Liver (tissue), 3 donors: ENCODE measurements around the gene GRID1.

ENCODE experiments used
- FOXA1 ChIP-seq: IDR thresholded peaks from 2 replicates; pipeline ENCODE4 v1.6.1; 2016; ENCODE audit warnings: antibody characterized with exemption
- GABPA ChIP-seq, 2 donors: IDR thresholded peaks in 1 of 2; conservative IDR thresholded peaks in 1 of 2; 2 replicates each; pipeline ENCODE4 v1.6.1; 2016; ENCODE audit warnings: antibody characterized with exemption in 2 of 2, mild to moderate bottlenecking in 1 of 2, moderate library complexity in 1 of 2
- HNF4G ChIP-seq: IDR thresholded peaks from 2 replicates; pipeline ENCODE4 v1.6.1; 2016; ENCODE audit warnings: antibody characterized with exemption
- RAD21 ChIP-seq, 2 donors: IDR thresholded peaks; 2 replicates each; pipeline ENCODE4 v1.6.1; 2016; ENCODE audit warnings: antibody characterized with exemption in 2 of 2, mild to moderate bottlenecking in 2 of 2
- TAF1 ChIP-seq: conservative IDR thresholded peaks from 2 replicates; pipeline ENCODE4 v1.6.1; 2016; ENCODE audit warnings: antibody characterized with exemption, mild to moderate bottlenecking
- YY1 ChIP-seq: IDR thresholded peaks from 2 replicates; pipeline ENCODE4 v1.6.1; 2016; ENCODE audit warnings: antibody characterized with exemption, mild to moderate bottlenecking
- ZBTB33 ChIP-seq: IDR thresholded peaks from 2 replicates; pipeline ENCODE4 v1.6.1; 2016; ENCODE audit warnings: antibody characterized with exemption
- TF ChIP-seq, protein P1 (sequence below): fragments of 150-350 bp; IDR thresholded peaks from 2 replicates; pipeline ENCODE4 v1.5.1; 2017; ENCODE audit warnings: improper control_type of control experiment, low read depth, low read length; ENCODE audit not compliant: missing input control
- TF ChIP-seq, protein P2 (sequence below): IDR thresholded peaks from 2 replicates; pipeline ENCODE4 v1.6.1; 2016; ENCODE audit warnings: antibody characterized with exemption
- TF ChIP-seq, protein P3 (sequence below): IDR thresholded peaks from 2 replicates; pipeline ENCODE4 v1.6.1; 2016; ENCODE audit warnings: antibody characterized with exemption
- donor health status: healthy.
- donor health status: healthy.

GRCh38 chr10:86289577-86289868 lies 77.1 kb downstream of the GRID1 start:
- TF ChIP-seq, protein P1, sequence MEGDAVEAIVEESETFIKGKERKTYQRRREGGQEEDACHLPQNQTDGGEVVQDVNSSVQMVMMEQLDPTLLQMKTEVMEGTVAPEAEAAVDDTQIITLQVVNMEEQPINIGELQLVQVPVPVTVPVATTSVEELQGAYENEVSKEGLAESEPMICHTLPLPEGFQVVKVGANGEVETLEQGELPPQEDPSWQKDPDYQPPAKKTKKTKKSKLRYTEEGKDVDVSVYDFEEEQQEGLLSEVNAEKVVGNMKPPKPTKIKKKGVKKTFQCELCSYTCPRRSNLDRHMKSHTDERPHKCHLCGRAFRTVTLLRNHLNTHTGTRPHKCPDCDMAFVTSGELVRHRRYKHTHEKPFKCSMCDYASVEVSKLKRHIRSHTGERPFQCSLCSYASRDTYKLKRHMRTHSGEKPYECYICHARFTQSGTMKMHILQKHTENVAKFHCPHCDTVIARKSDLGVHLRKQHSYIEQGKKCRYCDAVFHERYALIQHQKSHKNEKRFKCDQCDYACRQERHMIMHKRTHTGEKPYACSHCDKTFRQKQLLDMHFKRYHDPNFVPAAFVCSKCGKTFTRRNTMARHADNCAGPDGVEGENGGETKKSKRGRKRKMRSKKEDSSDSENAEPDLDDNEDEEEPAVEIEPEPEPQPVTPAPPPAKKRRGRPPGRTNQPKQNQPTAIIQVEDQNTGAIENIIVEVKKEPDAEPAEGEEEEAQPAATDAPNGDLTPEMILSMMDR, result no peak
- TF ChIP-seq, protein P2, sequence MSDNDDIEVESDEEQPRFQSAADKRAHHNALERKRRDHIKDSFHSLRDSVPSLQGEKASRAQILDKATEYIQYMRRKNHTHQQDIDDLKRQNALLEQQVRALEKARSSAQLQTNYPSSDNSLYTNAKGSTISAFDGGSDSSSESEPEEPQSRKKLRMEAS, result no peak
- TF ChIP-seq FOXA1 (no peak), TAF1 (no peak), YY1 (no peak), GABPA (IDR thresholded peaks at IDR 0.05 in 1 of 2, conservative IDR thresholded peaks at IDR 0.05 in 1 of 2) (no peak), HNF4G (no peak), RAD21 (IDR thresholded peaks at IDR 0.05) (no peak), ZBTB33 (no peak)
- TF ChIP-seq, protein P3, sequence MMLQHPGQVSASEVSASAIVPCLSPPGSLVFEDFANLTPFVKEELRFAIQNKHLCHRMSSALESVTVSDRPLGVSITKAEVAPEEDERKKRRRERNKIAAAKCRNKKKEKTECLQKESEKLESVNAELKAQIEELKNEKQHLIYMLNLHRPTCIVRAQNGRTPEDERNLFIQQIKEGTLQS, result no peak
